ENCODE measurements around the gene ECHS1.

ECHS1 gene

GRCh38 chr10:133383551-133383950 is 10.4 kb upstream of the ECHS1 start:
- no peak for TF ChIP-seq CTCF (IDR thresholded peaks at IDR 0.05)
- H3K4me3 ChIP-seq, result no peak overlapping the region
- no peak for DNase-seq (ENCODE audit: low spot score)

GRCh38 chr10:133381036-133381435 is 7.9 kb upstream of the ECHS1 start:
- Histone ChIP-seq H3K4me3 (no peak overlapping the region), H3K27ac (no peak overlapping the region)
- no peak for TF ChIP-seq CTCF (IDR thresholded peaks at IDR 0.05)
- DNase-seq (ENCODE audit: low spot score), result no peak

More at GRCh38 chr10:133383551-133383950, 10.4 kb upstream of the ECHS1 start:
- H3K27ac ChIP-seq, result no peak overlapping the region

GRCh38 chr10:133379801-133380666 is 6.9 kb upstream of the ECHS1 start:
- no peak for DNase-seq (ENCODE audit: low spot score)
- Histone ChIP-seq H3K4me3 (peak overlapping the region; percentile 99), H3K27ac (peak overlapping the region in 1 of 2 donors; percentile 95)
- TF ChIP-seq CTCF (IDR thresholded peaks at IDR 0.05), result no peak

- peak within 1 kb of the TSS; percentile 99 for H3K4me3 ChIP-seq
- TF ChIP-seq CTCF (IDR thresholded peaks at IDR 0.05), result no peak
- peak within 1 kb of the TSS; percentile 64 to 95 for H3K27ac ChIP-seq
- DNase-seq (ENCODE audit: low spot score), result no peak
These were observed 6.1 kb upstream of the ECHS1 start, which contains the start of gene PAOX for GRCh38 chr10:133379152-133379800. TSS of gene PAOX (plus strand) at chr10:133379262. CDS start at chr10:133379317, 55 bp downstream.

GRCh38 chr10:133378251-133379096 is 5.3 kb upstream of the ECHS1 start:
- peak; percentile 85 for DNase-seq (ENCODE audit: low spot score)
- TF ChIP-seq CTCF (IDR thresholded peaks at IDR 0.05), result no peak
- Histone ChIP-seq H3K27ac (peak overlapping the region; percentile 64 to 95), H3K4me3 (peak overlapping the region; percentile 99)

- no peak for DNase-seq (ENCODE audit: low spot score)
- H3K27ac ChIP-seq, result peak overlapping the region; percentile 64 to 95
- no peak for TF ChIP-seq CTCF (IDR thresholded peaks at IDR 0.05)
- peak overlapping the region; percentile 99 for H3K4me3 ChIP-seq
These were observed 4.7 kb upstream of the ECHS1 start for GRCh38 chr10:133377818-133378250.

Measured in coronary artery (tissue), 2 donors.